K562 (cell line): ENCODE measurements around the gene SLC49A4. TPM values are rescaled to one million over a fixed set of nuclear protein-coding genes. Genes with fewer than 3 reads are reported as not detected.

Source experiments
- ARNT ChIP-seq, 2 experiments: fragments of 450-650 bp; IDR thresholded peaks; 2 replicates each; pipeline ENCODE4 v1.6.1; 2016; ENCODE audit warnings: mild to moderate bottlenecking in 1 of 2
- E2F5 ChIP-seq: sonication (generic); formaldehyde crosslinking; IDR thresholded peaks from 2 replicates; pipeline ENCODE4 v1.8.0; 2022; ENCODE audit warnings: mild to moderate bottlenecking, missing genetic modification reagents
- ELK1 ChIP-seq: sonication (generic); formaldehyde crosslinking; IDR thresholded peaks from 2 replicates; pipeline ENCODE4 v1.8.1; 2022; ENCODE audit warnings: missing genetic modification reagents
- FUS ChIP-seq: fragments of 200-400 bp; formaldehyde crosslinking; optimal IDR thresholded peaks from 2 replicates; pipeline ENCODE3; 2017; ENCODE audit warnings: low read depth, low read length
- KAT2B ChIP-seq: IDR thresholded peaks from one replicate; pipeline ENCODE4 v1.6.1; 2012; ENCODE audit warnings: low read depth, mild to moderate bottlenecking, control low read depth, inconsistent platforms, low read length, moderate library complexity
- PBX2 ChIP-seq, 2 experiments: IDR thresholded peaks in 1 of 2; conservative IDR thresholded peaks in 1 of 2; 2 replicates each; pipeline ENCODE4 v1.6.1; 2016; ENCODE audit warnings: low read depth in 2 of 2, mild to moderate bottlenecking in 1 of 2, missing compliant biosample characterization in 1 of 2, missing genetic modification characterization in 1 of 2, moderate library complexity in 1 of 2
- RAD51 ChIP-seq: fragments of 450-650 bp; IDR thresholded peaks from 2 replicates; pipeline ENCODE4 v1.7.1; 2016; ENCODE audit warnings: low read depth, mild to moderate bottlenecking, borderline replicate concordance
- RHOXF2B ChIP-seq: fragments of 250-450 bp; sonication (Bioruptor Pico); conservative IDR thresholded peaks from 2 replicates; pipeline ENCODE4 v1.5.1; 2021
- SFPQ ChIP-seq: fragments of 200-400 bp; formaldehyde crosslinking; IDR thresholded peaks from 2 replicates; pipeline ENCODE4 v1.6.1; 2017; ENCODE audit warnings: mild to moderate bottlenecking, low read depth, low read length, moderate library complexity
- TAL1 ChIP-seq: fragments of 450-650 bp; IDR thresholded peaks from 2 replicates; pipeline ENCODE4 v1.6.1; 2016; ENCODE audit warnings: mild to moderate bottlenecking
- U2AF2 ChIP-seq: fragments of 200-400 bp; formaldehyde crosslinking; optimal IDR thresholded peaks from 2 replicates; pipeline ENCODE3; 2017; ENCODE audit warnings: low read depth, mild to moderate bottlenecking, low read length
- ZNF592 ChIP-seq: fragments of 450-650 bp; IDR thresholded peaks from 2 replicates; pipeline ENCODE4 v1.6.1; 2017; ENCODE audit warnings: antibody characterized with exemption, mild to moderate bottlenecking
- ZNF655 ChIP-seq: fragments of 250-450 bp; sonication (Bioruptor Pico); IDR thresholded peaks from 2 replicates; pipeline ENCODE4 v1.5.0; 2021
- polyA plus RNA-seq, 8 experiments: library from polyadenylated mRNA; depleted of rRNA in 4 of 8; stranded (reverse) in 5 of 8; unstranded in 3 of 8; fragments of >200 nt; fragmentation: Nextera tagmentation in 2 of 8; fragmentation: Illumina TruSeq in 1 of 8; extraction: Ambion mirVana in 2 of 8; extraction: Trizol in 1 of 8; gene quantifications; 2 replicates each; pipeline versions ENCODE4 v1.2.1 to v1.2.3, GENCODE V29; 2011 to 2014; ENCODE audit warnings: inconsistent platforms in 1 of 8, missing spikeins in 1 of 8
- total RNA-seq, 7 experiments: library from RNA; depleted of rRNA in 6 of 7; stranded (reverse); fragments of >200 nt in 6 of 7; fragmentation: Illumina TruSeq in 2 of 7; extraction: Trizol in 2 of 7; gene quantifications; 2 replicates each; pipeline versions ENCODE4 v1.2.1 to v1.2.3, GENCODE V29; 2011 to 2021; ENCODE audit warnings: low replicate concordance in 1 of 7

SLC49A4 gene
- total and polyA plus RNA-seq, 9 of the 15 experiments (the other 6 are each of a cell fraction or from before 2014, with no cell fraction given) = 0.15 to 1.3 (median 0.83) TPM

- TF ChIP-seq ELK1 (CRISPR knock-in tag) (no peak), RHOXF2B (no peak), ZNF655 (CRISPR knock-in tag) (no peak), KAT2B (no peak), ZNF592 (peak; percentile 73), FUS (no peak), ARNT (IDR thresholded peaks at IDR 0.05) (no peak), SFPQ (no peak), E2F5 (no peak), PBX2 (CRISPR knock-in tag; IDR thresholded peaks at IDR 0.05; ENCODE audit: low read depth) (no peak), PBX2 (tag; conservative IDR thresholded peaks at IDR 0.05; ENCODE audit: low read depth) (no peak), TAL1 (no peak), U2AF2 (no peak), RAD51 (peak; percentile 99)
Observed at GRCh38 chr3:122793568-122794416, 1.1 kb upstream of the SLC49A4 start, which contains the start of gene HSPBAP1 (continued).
